ENCODE results near the gene CALML3. TPM values are rescaled to one million over a fixed set of nuclear protein-coding genes. Genes with fewer than 3 reads are reported as not detected.

CALML3 gene
- total RNA-seq, 1 donor from 2014 or later, result not detected

- peaks cover 28% of the 10 kb centered on the region for H3K27me3 ChIP-seq (ENCODE audit: low read depth)
- H3K27ac ChIP-seq (replicated peaks), result no peak overlapping the region
- H3K4me3 ChIP-seq, result no peak overlapping the region
- H3K36me3 ChIP-seq, result no peaks in the 10 kb centered on the region
- no peak for TF ChIP-seq CTCF (IDR thresholded peaks at IDR 0.05; ENCODE audit: borderline replicate concordance)
- DNase-seq, result no peak
- H3K4me1 ChIP-seq, result no peaks in the 10 kb centered on the region
- intact Hi-C loops (cut with micrococcal nuclease), result no loop called here
- H3K9me3 ChIP-seq (replicated peaks), result no peaks in the 10 kb centered on the region
Observed at GRCh38 chr10:5484205-5484604, 40.6 kb upstream of the CALML3 start.

GRCh38 chr10:5485290-5485689 is 39.5 kb upstream of the CALML3 start:
- H3K4me1 ChIP-seq, result no peaks in the 10 kb centered on the region
- intact Hi-C loops (cut with micrococcal nuclease), result no loop called here
- H3K36me3 ChIP-seq, result no peaks in the 10 kb centered on the region
- DNase-seq, result no peak
- H3K27ac ChIP-seq (replicated peaks), result no peak overlapping the region
- peaks cover 28% of the 10 kb centered on the region for H3K27me3 ChIP-seq (ENCODE audit: low read depth)
- H3K4me3 ChIP-seq, result no peak overlapping the region
- no peak for TF ChIP-seq CTCF (IDR thresholded peaks at IDR 0.05; ENCODE audit: borderline replicate concordance)
- H3K9me3 ChIP-seq (replicated peaks), result no peaks in the 10 kb centered on the region

GRCh38 chr10:5485948-5486852 is 38.6 kb upstream of the CALML3 start:
- Histone ChIP-seq H3K36me3 (no peaks in the 10 kb centered on the region), H3K4me3 (no peak overlapping the region), H3K4me1 (no peaks in the 10 kb centered on the region), H3K27ac (replicated peaks) (no peak overlapping the region), H3K27me3 (ENCODE audit: low read depth) (peaks cover 28% of the 10 kb centered on the region), H3K9me3 (replicated peaks) (no peaks in the 10 kb centered on the region)
- no peak for DNase-seq
- intact Hi-C loops (cut with micrococcal nuclease), result no loop called here
- TF ChIP-seq CTCF (IDR thresholded peaks at IDR 0.05; ENCODE audit: borderline replicate concordance), result no peak

- H3K4me3 ChIP-seq, result no peak overlapping the region
- intact Hi-C loops (cut with micrococcal nuclease), result no loop called here
- peaks cover 4% of the 10 kb centered on the region for H3K9me3 ChIP-seq (replicated peaks)
- peaks cover 28% of the 10 kb centered on the region for H3K27me3 ChIP-seq (ENCODE audit: low read depth)
- no peak for TF ChIP-seq CTCF (IDR thresholded peaks at IDR 0.05; ENCODE audit: borderline replicate concordance)
- H3K4me1 ChIP-seq, result no peaks in the 10 kb centered on the region
- H3K36me3 ChIP-seq, result no peaks in the 10 kb centered on the region
- no peak overlapping the region for H3K27ac ChIP-seq (replicated peaks)
- DNase-seq, result no peak
Observed at GRCh38 chr10:5486853-5487235, 37.9 kb upstream of the CALML3 start.

- intact Hi-C loops (cut with micrococcal nuclease), result no loop called here
- H3K36me3 ChIP-seq, result no peaks in the 10 kb centered on the region
- no peak for DNase-seq
- no peak overlapping the region for H3K4me3 ChIP-seq
- no peak for TF ChIP-seq CTCF (IDR thresholded peaks at IDR 0.05; ENCODE audit: borderline replicate concordance)
- H3K27ac ChIP-seq (replicated peaks), result no peak overlapping the region
- peaks cover 12% of the 10 kb centered on the region for H3K9me3 ChIP-seq (replicated peaks)
- peaks cover 28% of the 10 kb centered on the region for H3K27me3 ChIP-seq (ENCODE audit: low read depth)
- H3K4me1 ChIP-seq, result no peaks in the 10 kb centered on the region
Observed at GRCh38 chr10:5488272-5489161, 36.2 kb upstream of the CALML3 start.

Data from left ventricle myocardium inferior (tissue), 1 donor.